Endothelial cell of umbilical vein (primary cell): ENCODE data around the gene CRIM1.

Experiments used
- CTCF ChIP-seq, 2 donors: IDR thresholded peaks; 1 replicate in 1 of 2; 2 replicates in 1 of 2; pipeline ENCODE4 v1.5.1; 2011; ENCODE audit warnings: low read length in 2 of 2, mild to moderate bottlenecking in 2 of 2, moderate library complexity in 2 of 2, control low read depth in 1 of 2, inconsistent platforms in 1 of 2, low read depth in 1 of 2; ENCODE audit not compliant: insufficient read depth in 1 of 2; ENCODE audit errors: extremely low read depth in 1 of 2
- EZH2 ChIP-seq: IDR thresholded peaks from 2 replicates; pipeline ENCODE4 v1.6.1; 2012; ENCODE audit warnings: borderline replicate concordance, low read depth, mild to moderate bottlenecking, moderate library complexity, low read length, inconsistent platforms; ENCODE audit not compliant: severe bottlenecking
- FOS ChIP-seq: IDR thresholded peaks from 2 replicates; pipeline ENCODE4 v1.6.1; 2011; ENCODE audit warnings: mild to moderate bottlenecking, low read length, moderate library complexity, borderline replicate concordance; ENCODE audit not compliant: insufficient read depth
- MAX ChIP-seq: IDR thresholded peaks from 2 replicates; pipeline ENCODE4 v1.6.1; 2011; ENCODE audit not compliant: insufficient read depth, insufficient read length
- MYC ChIP-seq: IDR thresholded peaks from one replicate; pipeline ENCODE4 v1.6.1; 2011; ENCODE audit warnings: mild to moderate bottlenecking, low read depth, low read length
- POLR2A ChIP-seq: IDR thresholded peaks from 2 replicates; pipeline ENCODE4 v1.6.1; 2012; ENCODE audit warnings: low read depth, mild to moderate bottlenecking, control low read depth, low read length

- TF ChIP-seq POLR2A: no peak
- TF ChIP-seq MYC: no peak
- TF ChIP-seq CTCF (IDR thresholded peaks at IDR 0.05; ENCODE audit: extremely low read depth in 1 of 2, insufficient read depth in 1 of 2, low read depth in 1 of 2, low read length in 2 of 2): no peak
- TF ChIP-seq EZH2: no peak
- peak; percentile 75 for TF ChIP-seq FOS
- TF ChIP-seq MAX: no peak
These were observed 41.4 kb downstream of the CRIM1 start for GRCh38 chr2:36396878-36397539.
